NCI-H526 treated with DMSO at 0.1 percent for 48 hours (cell line): ENCODE data around the gene INTS3.

Experiments
- DNase-seq: peaks from one replicate; lab custom pipeline; 2025; lab: John Stamatoyannopoulos, UW

Gene INTS3

GRCh38 chr1:153727463-153728304, at the start of gene INTS3:
TSS of gene INTS3 (plus strand) at chr1:153728050. CDS start at chr1:153728635, 585 bp downstream.
- peak; percentile 100 for DNase-seq

- peak; percentile 47 for DNase-seq
These were observed 49.1 kb upstream of the INTS3 start, which contains the start of gene NPR1 for GRCh38 chr1:153678519-153679336. TSS of gene NPR1 (plus strand) at chr1:153678688. CDS start at chr1:153679109, 421 bp downstream.

- DNase-seq, result no peak
These were observed 48.3 kb upstream of the INTS3 start for GRCh38 chr1:153679337-153680119.

- DNase-seq, result no peak
These were observed 47.8 kb upstream of the INTS3 start for GRCh38 chr1:153680120-153680403.

GRCh38 chr1:153682730-153683129, 45.1 kb upstream of the INTS3 start:
- DNase-seq, result no peak

- DNase-seq, result no peak
These were observed 44.0 kb upstream of the INTS3 start for GRCh38 chr1:153683854-153684253.

GRCh38 chr1:153684892-153685291, 43.0 kb upstream of the INTS3 start:
- no peak for DNase-seq

- no peak for DNase-seq
These were observed 42.1 kb upstream of the INTS3 start for GRCh38 chr1:153685544-153686340.

GRCh38 chr1:153687346-153688125, 40.3 kb upstream of the INTS3 start:
- DNase-seq, result no peak

- DNase-seq, result no peak
These were observed 39.6 kb upstream of the INTS3 start for GRCh38 chr1:153688276-153688675.

- no peak for DNase-seq
These were observed 39.0 kb upstream of the INTS3 start for GRCh38 chr1:153688736-153689328.

- DNase-seq, result no peak
These were observed 34.4 kb upstream of the INTS3 start for GRCh38 chr1:153693466-153693865.

- DNase-seq, result no peak
These were observed 31.1 kb upstream of the INTS3 start for GRCh38 chr1:153696741-153697140.

- no peak for DNase-seq
These were observed 30.4 kb upstream of the INTS3 start for GRCh38 chr1:153697191-153698019.

GRCh38 chr1:153698020-153698922, 29.6 kb upstream of the INTS3 start:
- no peak for DNase-seq

- no peak for DNase-seq
These were observed 28.7 kb upstream of the INTS3 start for GRCh38 chr1:153698923-153699714.

GRCh38 chr1:153699768-153700167, 28.1 kb upstream of the INTS3 start:
- no peak for DNase-seq

GRCh38 chr1:153705484-153705883, 22.4 kb upstream of the INTS3 start:
- no peak for DNase-seq
